NCI-H1694 treated with DMSO at 0.1 percent for 48 hours (cell line): ENCODE results near the gene ZNF718.
"Not testable (repeated sequence)": the region's sequence is repeated elsewhere in the genome, so short reads cannot be mapped to it uniquely, and the experiment has no call there.

ENCODE experiments used
- DNase-seq: peaks from one replicate; lab custom pipeline; 2025; lab: John Stamatoyannopoulos, UW

The ZNF718 gene

DNA sequence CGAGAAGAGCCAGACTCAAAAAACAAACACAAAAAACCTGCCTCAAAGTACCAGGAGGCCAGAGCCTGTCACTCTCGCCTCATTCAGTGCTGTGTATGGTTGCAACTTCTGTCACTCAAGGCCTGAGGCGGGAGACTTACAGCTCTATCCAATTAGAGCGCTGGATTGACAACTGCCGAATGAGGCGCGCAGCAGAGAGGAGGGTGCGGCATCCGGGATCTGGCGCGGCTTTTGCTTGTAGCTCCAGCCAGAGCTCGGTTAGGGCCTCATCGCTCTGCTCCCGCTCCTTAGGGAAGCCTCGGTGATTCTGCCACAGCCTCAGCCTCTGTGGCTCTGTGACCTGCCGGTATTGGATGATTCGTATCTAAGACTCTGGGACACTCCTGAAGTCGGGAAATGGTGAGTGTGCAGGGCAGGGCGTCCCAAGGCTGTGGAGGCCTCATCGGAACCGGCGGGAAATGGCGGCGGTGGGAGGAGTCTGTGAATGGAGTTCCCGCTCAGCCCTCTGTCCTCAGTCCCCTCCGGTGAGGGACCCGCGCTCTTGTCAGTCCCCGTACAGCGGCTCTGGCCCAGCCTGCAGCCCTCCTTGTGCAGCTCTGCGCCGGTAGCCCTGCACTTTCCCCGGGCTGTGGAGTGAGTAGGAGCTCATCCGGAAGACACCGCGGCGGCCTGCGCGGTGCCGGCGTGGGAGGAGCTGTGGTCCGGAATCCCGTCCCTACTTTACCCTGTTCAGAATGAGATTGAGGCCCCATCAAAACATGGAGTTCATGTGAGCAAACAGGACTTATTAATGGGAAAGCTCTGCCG lies at the start of gene ZNF718:
TSS of gene ZNF718 (plus strand) at position 227 of the 807 bp plus-strand sequence. CDS start at position 397, 170 bp downstream.
- peak; percentile 62 for DNase-seq

DNA sequence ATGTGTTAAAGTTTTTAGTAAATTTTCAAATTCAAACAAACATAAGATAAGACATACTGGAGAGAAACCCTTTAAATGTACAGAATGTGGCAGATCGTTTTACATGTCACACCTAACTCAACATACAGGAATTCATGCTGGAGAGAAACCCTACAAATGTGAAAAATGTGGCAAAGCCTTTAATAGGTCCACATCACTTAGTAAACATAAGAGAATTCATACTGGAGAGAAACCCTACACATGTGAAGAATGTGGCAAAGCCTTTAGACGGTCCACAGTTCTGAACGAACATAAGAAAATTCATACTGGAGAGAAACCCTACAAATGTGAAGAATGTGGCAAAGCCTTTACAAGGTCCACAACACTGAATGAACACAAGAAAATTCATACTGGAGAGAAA lies 38.4 kb upstream of the ZNF718 start:
- no peak for DNase-seq

DNA sequence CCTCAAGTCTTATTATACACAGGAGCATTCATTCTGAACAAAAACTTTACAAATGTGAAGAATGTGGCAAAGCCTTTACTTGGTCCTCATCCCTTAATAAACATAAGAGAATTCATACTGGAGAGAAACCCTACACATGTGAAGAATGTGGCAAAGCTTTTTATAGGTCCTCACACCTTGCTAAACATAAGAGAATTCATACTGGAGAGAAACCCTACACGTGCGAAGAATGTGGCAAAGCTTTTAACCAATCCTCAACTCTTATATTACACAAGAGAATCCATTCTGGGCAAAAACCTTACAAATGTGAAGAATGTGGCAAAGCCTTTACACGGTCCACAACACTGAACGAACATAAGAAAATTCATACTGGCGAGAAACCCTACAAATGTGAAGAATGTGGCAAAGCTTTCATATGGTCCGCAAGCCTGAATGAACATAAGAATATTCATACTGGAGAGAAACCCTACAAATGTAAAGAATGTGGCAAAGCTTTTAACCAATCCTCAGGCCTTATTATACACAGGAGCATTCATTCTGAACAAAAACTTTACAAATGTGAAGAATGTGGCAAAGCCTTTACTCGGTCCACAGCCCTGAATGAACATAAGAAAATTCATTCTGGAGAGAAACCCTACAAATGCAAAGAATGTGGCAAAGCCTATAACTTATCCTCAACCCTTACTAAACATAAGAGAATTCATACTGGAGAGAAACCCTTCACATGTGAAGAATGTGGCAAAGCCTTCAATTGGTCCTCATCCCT lies 37.6 kb upstream of the ZNF718 start:
- DNase-seq, result not testable (repeated sequence)

DNA sequence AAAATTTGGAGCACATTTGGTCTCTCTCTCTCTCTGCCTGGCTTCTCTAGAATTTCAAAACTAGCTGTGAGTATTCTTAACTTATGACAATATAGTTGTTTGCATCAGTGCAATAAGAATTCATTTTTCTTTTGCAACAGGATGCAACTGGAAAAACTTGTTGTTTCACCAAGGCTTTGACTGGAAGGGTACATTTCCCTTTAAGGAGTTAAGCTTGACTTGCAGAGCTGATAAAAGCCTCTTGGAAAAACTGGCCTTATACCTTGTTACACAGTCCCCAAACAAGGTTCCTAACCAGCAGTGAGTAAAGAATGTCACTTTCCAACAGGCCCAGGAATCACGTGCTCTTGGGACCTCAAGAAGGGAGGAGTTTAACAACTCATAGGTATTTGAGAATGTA lies 25.9 kb upstream of the ZNF718 start:
- no peak for DNase-seq

DNA sequence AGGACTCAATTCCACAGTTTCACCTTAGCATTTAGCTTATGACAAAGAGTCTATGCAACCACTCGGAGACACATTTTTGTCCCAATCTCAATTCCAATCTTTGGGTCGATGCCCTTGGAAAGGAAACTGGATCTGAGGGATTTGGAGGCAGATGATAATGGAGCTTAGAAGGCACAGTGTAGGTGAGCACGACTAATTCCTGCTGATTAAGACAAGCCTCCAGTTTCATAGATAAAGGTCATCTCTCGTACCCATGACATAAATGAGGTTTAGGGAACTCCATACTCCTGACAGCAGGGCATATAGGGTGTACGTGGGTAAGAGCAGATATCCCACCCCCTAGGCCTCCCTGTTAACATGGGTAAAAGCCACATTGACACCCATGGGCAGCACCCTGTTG lies 24.4 kb upstream of the ZNF718 start:
- DNase-seq, result no peak

DNA sequence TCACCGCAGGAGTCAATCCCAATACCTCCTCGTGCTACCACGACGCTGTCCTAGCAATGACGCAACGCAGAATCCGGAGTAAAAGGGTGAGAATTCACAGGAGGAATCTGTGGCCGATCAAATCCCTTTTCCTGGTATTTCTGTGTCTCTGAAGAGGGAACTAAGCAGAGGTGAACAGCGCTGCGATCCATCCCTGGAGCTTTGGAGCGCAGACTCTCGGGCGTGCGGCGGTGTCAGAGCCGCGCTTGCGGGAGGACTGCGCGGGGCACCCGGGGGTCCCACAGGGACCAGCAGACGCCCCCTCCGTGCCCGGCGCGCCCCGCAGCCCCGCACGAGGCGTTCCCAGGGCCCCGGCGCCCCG lies 17.2 kb upstream of the ZNF718 start:
- DNase-seq, result no peak

DNA sequence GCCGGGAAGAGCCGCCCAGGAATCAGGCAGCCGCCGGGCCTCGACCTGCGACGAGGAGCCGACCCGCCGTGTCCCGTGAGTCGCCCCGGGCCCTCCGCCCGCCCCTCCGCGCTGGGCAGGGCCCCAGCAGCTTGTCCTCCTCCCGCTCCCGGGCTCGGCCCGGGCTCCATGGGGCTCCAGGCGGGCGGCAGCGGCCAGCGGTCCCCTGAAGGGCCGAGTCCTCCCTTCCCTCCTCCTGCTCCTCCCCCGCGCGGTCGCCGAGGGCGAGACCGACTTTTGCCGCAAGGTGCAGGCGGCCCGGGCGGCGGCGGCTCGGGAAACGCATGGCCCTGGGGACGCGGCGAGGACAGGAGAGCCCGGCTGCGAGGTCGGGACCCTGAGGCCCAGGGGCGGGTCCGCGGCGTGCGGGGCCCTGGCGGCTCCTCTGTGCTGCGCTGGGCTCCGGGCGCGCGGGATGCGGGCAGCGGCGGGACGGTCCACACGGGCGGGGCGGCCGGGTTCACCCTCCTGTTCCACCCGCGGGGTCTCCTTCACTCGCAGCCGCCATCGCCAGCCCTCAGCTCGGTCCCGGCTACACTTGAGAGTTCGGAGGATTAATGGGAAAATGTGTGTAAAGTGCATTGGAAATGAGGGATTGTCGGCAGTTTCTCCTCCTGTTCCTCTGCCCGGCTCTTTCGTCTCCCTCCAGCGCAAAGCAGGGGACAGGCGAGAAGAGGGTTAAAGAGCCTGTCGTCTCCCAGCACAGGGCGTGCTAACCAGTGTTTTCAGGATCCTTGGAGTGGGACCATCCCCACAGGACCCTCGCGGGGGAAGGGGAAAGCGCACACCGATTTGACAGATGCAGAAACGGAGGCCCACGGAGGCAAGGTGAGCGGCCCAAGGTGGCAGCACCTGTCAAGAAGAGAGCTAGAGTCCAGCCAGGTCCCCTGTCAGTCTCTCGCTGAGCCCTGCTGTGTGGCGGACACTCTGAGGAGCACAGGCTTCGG lies 16.6 kb upstream of the ZNF718 start:
- DNase-seq, result no peak

DNA sequence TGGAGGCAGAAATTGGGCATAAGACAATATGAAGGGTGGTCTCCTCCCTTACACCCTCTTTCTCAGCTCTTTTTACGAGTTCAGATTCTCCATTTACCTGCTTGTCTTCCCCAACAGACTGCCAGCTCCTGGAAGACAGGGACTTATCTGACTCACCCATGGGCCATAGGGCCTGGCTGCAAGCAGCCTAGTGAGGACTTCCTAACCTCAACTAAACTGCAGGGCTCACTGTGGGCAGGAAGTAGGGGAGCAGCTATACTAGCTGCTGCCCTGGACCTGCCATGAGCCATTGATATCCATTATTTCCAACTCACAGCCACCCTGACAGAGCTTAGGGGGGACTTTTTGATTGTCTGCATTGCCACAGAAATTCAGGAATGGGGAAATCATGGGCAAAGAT lies 11.5 kb upstream of the ZNF718 start:
- DNase-seq, result no peak

DNA sequence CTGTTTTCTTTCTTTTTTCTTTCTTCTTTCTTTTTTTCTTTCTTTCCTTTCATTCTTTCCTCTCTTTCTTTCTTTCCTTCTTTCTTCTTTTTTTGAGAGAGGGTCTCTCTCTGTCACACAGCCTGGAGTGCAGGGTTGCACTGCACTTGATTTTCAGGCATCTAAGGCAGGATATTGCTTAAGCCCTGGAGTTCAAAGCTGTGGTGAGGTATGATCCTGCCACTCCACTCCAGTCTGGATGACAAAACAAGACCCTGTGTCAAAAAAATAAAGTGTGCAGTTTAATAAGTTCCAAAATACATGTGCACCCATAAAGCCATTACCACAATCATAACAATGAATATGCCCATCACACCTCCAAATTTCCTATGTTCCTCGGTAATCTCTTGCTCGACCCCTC lies 10.6 kb upstream of the ZNF718 start:
- no peak for DNase-seq

DNA sequence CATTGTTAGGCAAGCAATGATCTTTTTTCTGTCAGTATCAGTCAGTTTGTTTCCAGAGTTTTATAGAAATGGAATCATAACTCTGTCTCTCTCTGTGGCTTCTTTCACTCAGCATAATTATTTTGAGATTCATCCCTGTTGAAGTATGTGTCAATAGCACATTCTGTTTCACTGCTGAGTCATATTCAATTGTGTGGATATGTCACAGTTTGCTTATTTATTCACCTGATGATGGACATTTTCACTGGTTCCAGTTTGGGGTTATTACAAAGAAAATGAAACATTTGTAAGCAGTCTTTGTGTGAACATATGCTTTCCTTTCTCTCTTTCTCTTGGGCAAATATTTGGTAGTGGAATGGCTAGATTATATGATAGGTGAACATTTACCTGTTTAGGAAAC lies 10.2 kb upstream of the ZNF718 start:
- DNase-seq, result no peak

DNA sequence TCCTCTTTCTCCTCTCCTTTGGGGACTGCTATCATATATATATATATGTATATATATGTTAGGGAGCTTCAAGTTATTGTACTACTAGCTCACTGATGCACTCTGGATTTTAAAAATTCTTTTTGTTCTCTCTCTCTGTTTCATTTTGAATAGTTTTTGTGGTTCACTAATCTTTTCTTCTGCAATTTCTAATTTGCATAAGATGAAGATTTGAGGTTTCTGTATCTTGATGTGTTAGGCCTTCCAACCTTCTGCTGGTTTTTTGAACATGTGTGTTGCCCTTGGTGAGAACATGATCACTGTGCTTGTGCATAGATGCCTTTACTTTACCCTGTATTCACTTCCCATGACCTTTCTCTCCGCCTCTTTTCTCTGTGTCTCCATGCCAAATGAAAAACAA lies 7.8 kb upstream of the ZNF718 start:
- DNase-seq, result no peak

DNA sequence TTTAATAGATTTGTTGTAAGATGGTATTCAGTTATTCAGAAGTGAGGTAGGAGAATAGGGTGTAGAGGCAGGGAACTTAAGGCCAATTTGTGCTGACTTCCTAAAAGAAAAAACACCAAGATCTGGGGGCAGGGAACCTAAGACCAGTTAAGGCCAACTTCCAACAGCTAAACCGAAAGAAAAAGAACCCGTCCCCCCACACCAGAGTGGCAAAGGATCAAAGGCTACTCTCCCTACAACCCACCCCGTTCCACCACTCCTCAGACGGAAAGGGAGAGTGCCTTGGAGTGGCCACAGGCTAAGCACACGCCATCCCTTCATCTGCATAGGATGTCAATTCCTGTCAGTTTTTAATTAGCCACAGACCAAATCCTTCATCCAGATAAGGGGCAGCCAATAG lies 3.7 kb upstream of the ZNF718 start:
- DNase-seq, result no peak

DNA sequence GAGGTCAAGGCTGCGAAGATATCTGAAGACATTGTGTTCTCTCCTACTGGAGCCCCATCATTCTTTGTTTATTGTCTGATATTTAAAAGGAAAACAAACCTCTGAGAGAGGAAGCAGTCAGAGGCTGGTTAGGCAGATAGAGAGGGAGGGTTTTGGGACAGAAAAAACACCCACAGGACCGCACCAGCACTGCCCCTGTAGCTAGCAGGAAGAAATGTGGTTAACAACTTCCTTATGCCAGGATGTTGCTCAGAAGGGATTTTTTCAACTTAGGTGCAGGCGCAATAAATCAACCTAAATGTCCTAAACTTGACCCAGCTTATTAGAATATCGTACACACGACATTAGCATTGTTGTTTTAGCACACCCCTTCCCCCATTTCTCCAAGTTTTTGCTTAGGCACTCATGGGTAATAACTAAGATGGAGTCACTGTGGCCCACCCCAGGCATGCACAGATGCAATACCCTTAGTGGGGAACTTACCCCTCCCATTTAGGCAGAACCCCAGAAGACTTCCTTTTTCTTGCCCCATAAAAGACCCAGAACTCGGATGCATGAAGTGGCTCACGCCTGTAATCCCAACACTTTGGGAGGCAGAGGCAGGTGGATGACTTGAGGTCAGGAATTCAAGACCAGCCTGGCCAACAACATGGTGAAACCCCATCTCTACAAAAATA lies 2.8 kb upstream of the ZNF718 start:
- no peak for DNase-seq

DNA sequence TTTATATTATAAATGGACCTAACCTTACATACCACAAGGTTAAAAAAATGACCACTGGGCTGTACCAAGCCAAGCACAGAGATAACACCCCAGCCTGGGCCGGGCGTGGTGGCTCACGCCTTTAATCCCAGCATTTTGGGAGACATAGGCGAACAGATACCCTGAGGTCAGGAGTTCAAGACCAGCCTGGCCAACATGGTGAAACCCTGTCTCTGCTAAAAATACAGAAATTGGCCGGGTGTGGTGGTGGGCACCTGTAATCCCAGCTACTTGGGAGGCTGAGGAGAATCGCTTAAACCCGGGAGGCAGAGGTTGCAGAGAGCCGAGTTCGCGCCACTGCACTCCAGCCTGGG lies 403 bp upstream of the ZNF718 start:
- not testable (repeated sequence) for DNase-seq

DNA sequence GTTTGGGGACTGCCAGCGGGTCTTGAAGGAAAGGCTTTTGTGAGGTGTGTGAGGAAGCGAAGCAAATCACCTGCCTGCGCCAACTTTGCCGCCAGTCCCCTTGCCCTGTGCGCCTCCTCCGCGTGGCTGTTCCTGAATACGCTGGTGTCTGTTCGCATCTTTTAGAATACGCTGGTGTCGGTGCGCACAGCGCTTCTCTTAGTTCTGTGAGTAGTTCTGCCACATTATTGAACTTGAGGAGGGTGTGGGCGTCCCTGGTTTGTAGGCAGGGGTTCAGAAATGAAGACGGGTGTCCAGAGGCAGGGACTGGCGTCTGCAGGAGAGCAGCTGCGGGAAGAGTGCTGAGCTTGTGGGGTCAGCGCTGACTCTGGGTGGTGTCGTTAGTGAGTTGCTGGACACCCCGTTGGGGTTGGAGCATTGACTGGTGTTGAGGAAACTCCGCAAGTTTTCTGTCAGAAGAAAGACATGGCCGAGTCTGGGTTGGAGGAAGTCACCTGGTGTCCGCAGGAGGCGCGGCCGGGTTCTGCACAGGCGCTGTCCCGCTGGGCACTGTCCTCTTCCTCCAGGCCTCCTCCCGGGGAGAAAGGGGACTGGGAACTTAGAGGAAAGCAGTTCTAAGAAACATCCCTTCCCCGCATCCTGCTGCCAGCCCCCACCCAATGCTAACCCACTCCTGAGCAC lies 930 bp downstream of the ZNF718 start:
- DNase-seq, result no peak

DNA sequence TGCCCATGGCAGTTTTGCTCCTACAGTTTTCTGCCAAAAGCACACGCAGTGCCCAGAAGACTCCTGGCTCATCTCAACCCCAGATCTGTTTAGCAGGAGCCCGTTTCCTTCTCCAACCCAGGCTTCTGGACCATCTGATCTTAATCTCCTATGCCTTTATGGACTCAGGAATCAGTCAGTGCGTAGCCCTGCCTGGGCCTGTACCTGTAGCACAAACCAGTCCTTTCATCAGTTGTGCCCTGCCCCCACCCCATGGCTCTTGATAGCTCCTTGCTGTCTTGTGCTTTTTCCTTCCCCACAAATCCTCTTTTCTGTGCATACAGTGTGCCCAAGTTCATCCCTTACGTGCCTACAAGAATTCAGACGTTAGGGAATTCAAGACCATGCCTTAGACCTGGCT lies 1.5 kb downstream of the ZNF718 start:
- DNase-seq, result no peak

DNA sequence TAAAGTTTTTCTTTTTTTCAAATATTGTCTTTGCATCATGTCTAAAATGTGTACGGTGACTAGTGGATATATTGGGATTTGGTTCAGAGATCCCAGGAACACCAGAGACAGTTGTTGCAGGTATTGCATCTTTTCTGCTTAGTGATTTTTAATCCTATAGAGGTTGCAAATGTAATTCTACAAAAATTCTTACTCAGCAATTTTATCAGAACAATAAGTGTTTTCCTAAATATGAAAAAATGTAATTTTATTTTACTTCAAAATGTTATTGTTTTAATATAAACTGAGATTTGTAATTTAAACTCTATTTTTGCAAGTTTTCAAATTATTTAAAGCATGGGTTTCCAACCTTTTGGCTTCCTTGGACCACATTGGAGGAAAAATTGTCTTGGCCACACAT lies 8.2 kb downstream of the ZNF718 start:
- DNase-seq, result no peak

DNA sequence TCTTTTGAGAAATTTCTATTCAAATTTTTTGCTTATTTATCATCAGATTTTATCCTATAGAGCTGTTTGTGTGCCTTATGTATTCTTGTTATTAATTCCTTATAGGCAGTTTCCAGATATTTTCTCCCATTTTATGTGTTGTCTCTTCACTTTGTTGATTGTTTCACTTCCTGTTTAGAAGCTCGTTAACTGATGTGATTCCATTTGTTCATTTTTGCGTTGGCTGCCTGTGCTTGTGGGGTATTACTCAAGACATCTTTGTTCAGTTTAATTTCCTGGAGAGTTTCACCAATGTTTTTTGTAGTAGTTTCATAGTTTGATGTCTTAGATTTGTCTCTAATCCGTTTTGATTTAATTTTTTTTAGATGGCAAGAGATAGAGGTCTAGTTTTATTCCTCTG lies 14.6 kb downstream of the ZNF718 start:
- DNase-seq, result no peak

DNA sequence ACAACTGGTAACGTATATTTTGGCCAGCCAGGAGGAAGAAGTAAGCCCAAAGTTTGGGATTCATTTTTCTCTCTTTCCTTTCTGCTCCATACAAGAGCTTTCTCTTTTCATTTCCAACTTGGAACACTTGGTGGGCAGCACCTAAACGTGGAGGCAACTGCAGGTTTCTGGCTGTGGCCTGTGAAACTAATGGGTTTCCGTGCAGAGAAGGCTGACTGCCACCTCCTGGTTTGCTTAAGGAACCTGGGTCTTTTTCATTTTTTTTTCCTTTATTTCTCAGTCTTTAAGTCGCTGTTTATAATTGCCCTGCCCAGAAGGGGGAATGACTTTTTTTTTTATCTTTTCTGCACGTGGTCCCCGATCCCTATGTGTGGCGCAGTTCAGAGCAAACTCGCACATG lies 15.4 kb downstream of the ZNF718 start:
- DNase-seq, result no peak

DNA sequence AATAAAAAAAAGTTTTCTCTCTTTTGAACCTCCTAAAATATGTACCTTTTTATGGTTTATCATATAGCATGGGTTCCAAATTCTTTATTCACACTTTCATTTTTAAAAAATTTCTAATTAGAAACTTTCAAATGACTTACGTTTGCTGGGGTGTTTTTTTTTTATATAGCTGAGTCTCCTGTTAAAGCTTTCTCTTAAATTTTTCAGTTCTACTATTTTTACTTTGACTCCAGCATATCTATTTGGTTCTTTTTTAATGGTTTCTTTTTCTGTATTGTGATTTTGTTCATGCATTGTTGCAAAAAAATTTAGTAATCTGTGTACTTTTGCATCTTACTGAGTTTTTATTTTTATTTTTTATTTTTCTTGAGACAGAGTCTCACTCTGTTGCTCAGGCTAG lies 22.3 kb downstream of the ZNF718 start:
- no peak for DNase-seq

DNA sequence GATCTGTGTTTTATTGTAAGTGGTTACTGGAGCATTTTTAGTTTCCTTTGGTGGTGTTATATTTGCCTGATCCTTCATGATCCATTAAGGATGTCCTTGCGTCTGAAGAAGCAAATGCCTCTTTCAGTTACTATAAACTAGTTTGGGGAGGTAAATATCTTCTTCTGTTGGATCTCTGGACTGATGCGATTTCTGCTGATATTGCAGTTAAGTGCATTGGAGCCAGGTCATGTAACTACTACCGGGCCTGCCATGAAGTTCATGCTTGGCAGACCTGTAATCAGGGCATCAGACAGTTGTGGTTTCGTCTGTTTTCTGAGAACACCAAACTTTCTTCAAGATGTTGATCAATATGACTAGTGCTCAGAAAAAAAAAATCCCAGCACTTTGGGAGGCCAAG lies 22.9 kb downstream of the ZNF718 start:
- no peak for DNase-seq
